GM18517 (cell line): Measurements from ENCODE around the gene ALKAL2.
"Not testable (repeated sequence)": the region's sequence is repeated elsewhere in the genome, so short reads cannot be mapped to it uniquely, and the experiment has no call there.

ENCODE experiments used
- ATAC-seq: cut with Tn5 transposase; IDR thresholded peaks from one replicate; pipeline ENCODE4 v1.9.1; 2021; ENCODE audit warnings: mild to moderate bottlenecking, moderate library complexity; ENCODE audit not compliant: unreplicated experiment

ALKAL2 gene, protein sequence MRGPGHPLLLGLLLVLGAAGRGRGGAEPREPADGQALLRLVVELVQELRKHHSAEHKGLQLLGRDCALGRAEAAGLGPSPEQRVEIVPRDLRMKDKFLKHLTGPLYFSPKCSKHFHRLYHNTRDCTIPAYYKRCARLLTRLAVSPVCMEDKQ

DNA sequence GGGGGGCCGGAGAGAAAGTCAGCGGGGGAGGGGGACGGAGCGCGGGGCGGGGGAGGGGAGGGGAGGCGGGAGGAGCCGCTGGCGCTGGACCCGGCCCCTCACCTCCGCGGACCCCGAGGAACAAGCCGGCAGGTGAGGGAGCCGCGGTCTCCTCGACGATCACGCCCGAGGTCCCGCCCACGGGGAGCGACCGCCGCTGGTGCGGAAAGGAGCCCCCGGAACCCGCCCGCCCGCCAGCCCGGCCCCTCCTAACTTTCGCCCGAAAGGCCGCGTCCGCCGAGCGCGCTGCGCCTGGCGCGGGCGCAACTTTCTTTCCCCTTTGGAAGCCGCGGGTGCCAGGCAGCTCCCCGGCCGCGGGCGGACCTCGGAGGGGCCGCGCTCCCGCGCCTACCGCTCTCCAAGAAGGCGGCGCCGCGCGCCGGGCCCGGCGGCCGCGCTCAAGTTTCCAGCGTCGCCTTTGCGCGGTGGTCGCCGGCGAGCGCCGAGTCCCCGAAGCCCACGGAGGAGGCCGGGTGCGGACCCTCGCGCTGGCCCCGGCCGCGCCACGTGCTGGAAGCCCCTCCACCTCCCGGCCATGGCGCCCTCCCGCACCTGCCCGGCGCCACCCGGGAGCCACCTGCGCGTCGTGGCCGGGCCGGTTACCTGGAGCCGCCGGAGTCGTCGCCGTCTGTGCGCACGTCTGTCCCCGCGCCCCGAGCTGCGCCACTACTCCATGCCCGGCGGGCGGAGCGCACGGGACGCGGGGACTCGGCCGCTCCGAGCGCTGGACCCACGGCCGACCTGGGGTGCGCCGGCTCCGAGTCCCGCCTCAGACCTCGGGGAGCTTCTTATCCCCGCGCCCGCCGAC is at the start of gene ALKAL2:
ALKAL2 (minus strand) TSS at position 181 of the 847 bp plus-strand sequence. CDS start 256 bp downstream, outside the sequence.
- ATAC-seq = no peak

DNA sequence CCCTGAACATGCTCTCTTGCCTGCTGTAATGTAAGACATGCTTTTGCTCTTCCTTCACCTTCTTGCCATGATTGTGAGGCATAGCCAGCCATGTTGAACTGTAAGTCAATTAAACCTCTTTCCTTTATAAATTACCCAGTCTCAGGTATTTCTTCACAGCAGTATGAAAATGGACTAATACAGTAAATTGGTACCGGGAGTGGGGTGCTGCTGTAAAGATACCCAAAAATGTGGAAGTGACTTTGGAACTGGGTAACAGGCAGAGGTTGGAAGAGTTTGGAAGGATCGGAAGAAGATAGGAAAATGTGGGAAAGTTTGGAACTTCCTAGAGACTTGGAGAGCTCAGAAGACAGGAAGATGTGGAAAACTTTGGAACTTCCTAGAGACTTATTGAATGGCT is 49.1 kb upstream of the ALKAL2 start:
- ATAC-seq = not testable (repeated sequence)

DNA sequence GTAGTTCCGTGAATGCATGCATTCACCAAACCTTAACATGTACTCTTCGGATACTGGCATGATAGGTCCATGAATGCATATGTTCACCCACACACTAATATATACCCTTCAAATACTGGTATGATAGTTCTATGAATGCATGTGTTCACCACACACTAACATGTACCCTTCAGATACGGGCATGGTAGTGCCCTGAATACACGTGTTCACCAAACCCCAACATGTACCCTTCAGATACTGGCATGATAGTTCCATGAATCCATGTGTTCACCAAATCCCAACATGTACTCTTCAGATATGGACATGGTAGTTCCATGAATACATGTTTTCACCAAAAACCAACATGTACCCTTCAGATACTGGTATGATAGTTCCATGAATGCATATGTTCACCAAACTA is 48.5 kb upstream of the ALKAL2 start:
- ATAC-seq = no peak

DNA sequence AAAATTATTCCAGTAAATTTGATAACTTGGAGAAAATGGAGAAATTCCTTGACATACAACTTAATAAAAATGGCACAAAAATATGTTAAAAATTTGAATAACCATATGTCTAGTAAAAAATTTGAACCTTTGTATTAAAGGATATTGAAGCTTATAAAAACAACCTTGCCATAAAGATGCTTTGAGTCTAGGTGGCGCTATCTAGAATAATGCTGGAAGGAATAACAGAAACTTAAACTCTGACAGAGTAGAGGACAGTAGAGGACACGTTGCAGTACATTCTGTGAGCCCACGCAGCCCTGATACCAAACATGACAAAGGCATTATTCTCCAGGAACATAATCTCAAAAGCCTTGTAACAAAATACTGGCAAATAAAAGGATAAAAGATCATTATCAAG is 44.7 kb upstream of the ALKAL2 start:
- ATAC-seq = no peak

DNA sequence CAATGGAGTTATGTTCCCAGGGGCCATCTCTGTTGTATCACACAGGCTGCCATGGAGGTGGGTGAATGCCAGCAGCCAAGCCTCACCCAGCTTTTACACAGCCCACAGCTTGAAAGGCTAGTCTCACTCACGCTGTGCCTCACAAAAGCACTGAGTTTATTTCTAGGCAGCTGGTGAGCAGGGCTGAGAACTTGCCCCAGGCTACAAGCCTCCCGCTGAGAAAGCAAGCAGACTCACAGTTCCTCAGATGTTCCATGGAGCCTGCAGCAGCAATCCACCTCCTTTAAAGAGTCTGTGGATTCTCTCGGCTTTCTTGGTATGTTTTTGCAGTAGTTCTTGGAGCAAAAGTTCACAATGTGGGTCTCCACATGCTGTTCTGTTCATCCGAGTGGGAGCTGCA is 40.9 kb upstream of the ALKAL2 start:
- no peak for ATAC-seq

DNA sequence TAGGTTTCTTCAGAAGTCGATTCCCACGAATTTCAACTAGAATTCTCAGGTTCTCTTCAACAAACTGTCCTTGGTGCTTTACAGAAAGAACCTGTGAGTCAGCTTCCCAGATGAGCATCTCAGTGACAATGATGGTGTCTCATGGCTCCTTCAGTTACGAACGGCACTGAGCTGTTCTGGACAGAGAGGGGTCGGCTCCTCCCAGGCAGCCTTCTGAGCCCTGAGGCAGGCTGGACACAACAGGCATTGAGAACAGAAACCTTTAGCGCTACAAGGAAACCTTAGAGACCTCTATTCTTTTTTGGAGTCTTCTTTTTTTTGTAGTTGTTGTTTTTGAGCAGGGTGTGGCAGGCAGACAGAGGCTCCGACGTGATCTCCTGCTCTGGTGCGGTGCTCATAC is 35.1 kb upstream of the ALKAL2 start:
- ATAC-seq = no peak

DNA sequence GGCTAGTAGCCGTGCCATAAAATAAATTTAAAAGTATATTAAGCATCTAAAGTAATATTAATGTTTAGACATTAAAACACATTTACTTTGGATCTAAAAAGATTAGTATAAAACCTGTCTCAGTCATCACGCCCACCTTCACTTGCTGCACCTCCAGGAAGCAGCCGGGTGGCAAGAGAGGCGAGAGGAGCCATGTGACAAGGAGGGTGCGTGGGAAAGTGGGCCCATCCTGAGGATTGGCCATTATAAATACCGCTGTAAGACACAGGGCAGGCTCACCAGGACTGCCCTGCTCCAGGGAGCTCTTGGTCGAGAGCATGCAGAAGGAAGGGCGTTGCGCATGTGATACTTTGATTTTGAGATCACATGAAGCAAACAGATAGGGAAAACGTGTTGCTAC is 34.4 kb upstream of the ALKAL2 start:
- no peak for ATAC-seq

DNA sequence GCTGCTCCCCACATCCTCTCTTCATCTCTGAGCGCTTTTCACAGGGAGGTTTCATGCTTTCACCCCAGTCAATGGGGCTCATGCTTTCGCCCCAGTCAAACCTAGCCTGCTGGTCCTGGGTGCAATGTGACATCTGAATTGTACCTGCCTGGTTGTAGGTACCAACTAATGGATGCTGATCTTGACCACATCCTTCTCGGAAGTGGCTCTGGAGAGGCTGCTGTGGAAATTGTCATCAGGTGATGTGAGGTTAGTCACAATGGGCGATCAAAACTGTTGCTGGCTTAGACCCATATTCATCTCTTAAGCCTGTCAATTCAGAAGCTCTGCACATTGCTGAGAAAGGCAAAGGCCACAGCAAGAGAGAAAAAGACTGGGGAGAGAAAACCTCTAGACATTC is 32.7 kb upstream of the ALKAL2 start:
- no peak for ATAC-seq

DNA sequence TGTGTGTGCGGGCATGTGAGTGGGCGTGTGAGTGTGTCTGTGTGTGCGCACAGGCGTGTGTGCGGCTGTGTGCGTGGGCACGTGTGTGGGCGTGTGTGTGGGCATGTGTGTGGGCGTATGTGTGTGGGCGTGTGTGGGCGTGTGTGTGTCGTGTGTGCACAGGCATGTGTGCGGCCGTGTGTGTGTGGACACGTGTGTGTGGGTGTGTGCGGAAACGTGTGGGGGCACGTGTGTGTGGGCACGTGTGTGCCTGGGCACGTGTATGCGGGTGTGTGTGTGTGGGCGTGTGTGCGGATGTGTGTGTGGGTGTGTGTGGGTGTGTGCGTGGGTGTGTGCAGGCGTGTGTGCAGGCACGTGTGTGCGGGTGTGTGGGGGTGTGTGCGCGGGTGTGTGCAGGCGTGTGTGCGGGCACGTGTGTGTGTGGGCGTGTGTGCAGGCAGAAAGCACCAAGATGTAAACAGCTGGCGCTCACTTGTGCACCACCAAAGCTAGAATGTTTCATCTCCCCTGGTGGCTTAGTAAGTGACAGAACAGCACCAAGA is 31.2 kb upstream of the ALKAL2 start:
- ATAC-seq = no peak

DNA sequence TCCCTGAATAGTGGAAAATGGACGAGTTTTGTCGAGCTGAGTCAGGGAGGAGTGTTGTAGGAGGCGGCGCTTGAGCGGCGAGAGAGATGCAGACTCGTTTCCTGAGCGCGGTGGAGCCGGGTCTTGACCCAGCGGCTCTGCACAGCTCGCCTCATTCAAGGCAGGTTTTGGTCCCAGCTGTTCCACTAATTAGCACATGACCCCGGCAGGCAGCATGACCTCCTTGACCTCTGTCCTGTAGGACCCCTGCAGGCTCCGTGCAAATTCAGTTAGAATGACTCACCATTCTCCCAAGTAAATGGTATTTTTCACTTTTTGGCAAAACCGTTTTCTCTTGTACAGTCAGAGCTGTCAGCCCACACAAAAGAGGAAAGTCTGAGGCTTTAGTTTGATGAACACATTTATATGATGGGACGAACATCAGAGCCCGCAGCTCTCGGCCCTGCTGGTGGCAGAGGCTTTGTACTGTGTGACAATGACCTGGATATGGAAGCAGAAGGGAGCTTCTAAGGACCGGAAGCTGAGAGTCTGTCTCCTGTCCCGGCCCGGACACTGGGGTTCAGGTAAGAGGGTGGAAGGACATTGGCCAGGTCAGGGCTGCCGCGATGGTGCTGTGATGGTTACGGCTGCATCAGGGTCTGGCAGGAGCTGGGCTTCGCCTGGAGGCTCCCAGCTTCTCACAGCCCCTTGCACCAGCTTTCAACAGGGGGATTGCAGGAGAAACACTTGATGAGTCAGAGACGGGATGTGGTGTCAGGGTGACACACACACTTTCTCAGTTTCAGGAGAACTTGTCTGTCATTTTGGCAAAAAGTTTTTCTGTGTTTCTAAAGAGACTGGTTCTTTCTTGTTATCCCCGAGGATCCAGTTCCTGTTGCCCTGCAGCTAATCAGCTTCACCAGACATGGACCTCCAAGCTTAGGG is 29.9 kb upstream of the ALKAL2 start:
- ATAC-seq = no peak

DNA sequence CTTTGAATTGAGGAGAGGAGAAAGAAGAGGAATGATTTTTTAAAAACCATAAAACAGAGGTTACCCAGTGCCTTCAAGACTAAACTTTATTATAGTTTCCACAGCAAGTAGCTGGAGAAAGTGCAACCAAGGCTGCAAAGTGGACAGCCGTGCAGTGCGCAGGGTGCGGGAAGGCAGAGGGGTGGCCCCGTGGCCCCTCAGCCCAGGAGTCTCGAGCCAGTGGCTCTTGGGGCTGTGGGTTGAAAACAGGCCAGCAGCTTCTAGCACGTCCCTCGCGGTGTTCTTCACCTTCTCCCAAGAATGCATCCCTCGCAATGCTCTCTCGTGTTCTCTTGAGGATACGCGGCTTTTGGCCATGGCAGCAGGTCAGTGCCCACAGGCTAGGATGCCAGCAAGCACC is 28.5 kb upstream of the ALKAL2 start:
- no peak for ATAC-seq

DNA sequence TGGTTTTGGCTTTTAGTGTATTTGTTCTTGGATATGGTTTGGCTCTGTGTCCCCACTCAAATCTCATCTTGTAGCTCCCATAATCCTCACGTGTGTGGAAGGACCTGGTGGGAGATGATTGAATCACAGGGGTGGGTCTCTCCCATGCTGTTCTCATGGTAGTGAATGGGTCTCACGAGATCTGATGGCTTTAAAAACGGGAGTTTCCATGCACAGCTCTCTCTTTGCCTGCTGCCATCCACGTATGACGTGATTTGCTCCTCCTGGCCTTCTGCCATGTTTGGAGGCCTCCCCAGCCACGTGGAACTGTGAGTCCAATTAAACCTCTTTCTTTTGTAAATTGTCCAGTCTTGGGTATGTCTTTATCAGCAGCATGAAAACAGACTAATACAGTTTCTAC is 28.0 kb upstream of the ALKAL2 start:
- ATAC-seq = not testable (repeated sequence)

DNA sequence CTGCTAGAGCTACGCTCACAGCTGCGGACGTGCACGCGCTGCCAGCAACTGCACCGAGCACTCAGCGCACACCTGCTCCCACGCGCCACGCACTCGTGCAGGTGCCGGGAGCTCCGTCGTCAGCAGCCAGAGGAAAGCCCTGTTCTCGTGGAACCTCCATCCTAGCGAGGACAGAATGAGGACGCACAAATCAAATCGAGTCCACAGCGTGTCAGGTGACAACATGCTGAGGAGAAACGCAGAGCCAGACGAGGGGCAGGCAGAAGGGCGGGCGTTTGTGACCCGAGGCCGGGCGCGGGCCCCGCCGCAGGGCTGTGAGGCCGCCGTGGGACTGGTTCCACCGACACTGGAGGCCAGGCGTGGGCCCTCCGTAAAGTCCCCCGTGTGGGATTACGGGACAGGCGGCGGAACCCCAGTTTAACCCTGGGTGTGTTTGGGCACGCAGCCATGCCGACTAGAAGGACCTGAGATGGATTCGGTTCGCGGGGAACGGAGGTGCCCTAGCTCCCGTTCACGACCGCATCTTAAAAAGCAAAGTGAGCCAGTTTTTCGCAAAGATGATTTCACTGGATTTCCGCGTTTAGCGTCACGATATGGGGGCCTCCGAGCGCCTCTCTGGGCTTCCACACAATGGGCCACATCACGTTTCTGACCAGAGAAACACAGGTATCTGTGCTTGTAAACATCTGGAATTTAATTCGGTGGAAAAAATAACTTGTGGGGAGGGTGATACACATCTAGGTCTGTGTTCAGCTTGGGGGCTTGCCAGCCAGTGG is 26.9 kb upstream of the ALKAL2 start:
- no peak for ATAC-seq

DNA sequence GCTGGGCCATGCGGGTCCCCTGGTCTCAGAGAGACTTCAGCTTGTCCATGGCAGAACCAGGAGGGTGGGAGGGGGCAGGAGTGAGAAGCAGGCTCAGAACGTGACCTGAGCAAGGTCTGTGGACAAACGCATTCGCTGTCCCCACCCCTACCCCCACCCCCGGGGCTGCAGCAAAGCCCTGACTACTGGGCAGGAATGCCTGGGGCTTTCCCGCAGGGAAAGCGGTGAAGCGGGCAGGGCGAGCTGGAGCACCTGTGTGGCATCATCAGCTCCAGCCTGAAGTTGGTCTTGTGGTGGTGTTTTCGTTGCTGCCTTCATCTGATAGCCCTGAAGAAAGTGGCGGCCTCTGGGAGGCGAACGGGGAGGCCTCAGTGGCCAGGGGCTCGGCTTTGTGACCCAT is 26.1 kb upstream of the ALKAL2 start:
- ATAC-seq = no peak

DNA sequence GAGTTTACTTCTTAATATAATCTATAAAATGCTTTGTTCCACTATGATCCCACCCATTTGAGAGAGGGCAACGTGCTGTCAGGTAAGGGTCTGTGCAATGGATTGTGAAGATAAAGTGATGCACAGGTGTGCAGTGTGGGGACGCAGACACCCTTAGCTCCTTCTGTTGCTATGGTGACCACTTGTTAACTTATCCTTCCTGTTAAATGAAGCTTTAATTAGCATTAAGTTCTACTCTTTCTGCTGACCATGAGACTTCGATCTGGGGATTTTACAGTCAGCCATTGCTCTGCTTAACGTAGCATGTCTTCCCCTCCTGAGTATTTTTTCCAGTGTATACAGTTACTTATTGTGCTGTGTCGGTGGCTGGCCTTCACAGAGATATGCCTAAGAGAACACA is 23.1 kb upstream of the ALKAL2 start:
- no peak for ATAC-seq

DNA sequence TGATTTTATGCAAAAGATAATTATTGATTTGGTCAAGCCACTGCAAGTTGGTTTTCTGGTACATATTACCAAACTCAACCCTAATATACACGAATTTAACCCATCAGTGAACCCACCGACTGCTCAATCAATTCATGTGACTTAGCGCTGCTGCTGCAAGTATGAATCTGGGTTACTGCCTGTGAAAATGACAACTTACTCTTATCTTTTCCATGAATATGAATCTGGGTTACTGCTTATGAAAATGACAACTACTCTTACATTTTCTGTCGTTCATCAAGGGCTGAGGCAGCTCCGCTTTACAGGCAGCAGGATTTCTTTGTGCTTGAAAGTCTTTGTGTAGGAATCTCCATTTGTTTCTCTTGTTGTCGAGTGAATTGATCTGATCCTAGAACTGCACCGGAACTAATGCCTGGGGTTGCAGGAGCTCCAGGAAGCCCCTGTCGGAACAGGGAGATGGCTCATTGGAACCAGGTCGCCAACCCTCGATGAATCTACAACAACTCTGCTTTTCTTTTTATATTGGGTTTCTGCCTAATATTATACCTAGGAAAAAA is 22.1 kb upstream of the ALKAL2 start:
- ATAC-seq = no peak

DNA sequence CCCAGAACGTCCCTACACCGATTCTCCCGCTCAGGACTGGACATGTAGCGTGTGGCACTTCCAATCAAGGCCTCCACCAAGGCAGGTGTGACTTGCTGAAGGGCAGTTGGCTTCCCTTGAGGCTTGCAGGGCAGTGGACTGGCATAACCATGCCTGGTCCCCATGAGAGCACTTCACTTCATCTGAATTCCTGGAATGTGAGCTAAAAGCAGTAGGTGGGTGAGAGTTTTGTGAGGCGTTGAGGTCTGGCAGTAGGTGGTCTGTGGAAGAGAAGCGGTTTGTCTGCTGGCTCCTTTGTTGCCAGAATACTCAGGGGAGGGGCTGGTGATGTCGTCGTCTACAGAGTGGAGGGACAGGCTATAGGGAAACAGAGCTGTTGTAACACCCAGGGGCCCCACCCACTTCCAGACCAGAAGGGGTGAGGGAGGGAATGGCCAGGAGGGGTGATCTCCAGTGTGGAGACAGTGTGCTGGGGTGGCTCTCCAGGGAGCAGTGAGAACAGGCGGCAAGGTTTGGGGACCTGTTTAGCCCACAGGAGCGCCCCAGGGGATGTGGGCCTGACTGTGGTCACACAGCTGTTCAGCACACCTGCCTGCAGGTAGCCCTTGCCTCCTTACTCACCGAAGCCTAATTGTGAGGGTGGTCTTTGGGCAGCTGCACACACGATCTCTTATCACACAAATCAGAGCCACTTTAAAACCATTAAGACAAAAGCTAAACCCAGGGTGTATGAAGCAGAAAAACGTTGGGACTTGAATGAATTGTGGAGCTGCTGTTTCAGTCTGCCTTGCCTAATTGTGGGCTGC is 21.5 kb upstream of the ALKAL2 start:
- no peak for ATAC-seq

DNA sequence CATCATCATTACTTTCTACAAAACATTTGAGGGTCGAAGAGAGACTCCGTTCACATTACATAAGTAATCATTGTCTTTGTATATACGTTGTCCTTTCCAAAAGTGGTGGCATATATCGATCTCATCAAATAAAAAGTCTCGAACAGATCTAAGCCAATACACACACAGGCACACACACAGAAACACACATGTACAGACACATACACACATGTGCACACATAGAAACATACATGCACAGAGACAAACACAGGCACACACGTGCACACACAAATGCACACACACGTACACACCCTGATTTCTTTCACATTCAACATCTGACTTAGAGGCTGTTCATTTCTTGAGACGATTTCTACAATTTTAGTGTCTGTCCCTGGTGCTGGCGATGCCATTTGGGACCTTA is 17.5 kb upstream of the ALKAL2 start:
- ATAC-seq = no peak

DNA sequence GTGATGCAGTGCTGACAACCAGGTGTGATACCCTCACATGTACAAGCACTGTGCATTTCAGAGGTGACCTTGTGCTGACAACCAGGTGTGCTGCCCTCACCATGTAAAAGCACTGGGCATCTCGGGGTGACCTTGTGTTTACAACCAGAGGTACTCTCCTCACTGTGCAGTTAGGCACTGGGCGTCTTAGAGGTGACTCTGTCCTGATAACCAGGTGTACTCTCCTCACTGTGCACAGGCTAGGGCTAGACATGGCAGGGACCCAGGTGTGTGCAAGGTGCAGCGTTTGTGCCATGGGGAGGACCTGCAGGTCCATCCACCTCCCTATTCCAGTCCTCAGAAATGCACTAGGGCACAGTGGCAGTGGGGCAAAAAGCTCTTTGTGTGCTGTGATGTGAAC is 8.5 kb upstream of the ALKAL2 start:
- no peak for ATAC-seq
